ENCODE results near the gene NAXD. TPM values are rescaled to one million over a fixed set of nuclear protein-coding genes. Genes with fewer than 3 reads are reported as not detected.

The NAXD gene
- total and polyA plus RNA-seq, 10 of the 15 experiments (the other 5 are each of a cell fraction or from before 2014, with no cell fraction given) = 1.5 to 36.2 (median 23.8) TPM

GRCh38 chr13:110657196-110657595 is 41.9 kb downstream of the NAXD start (continued):
- TF ChIP-seq SMARCA5 (IDR thresholded peaks at IDR 0.05) (no peak), REST (IDR thresholded peaks at IDR 0.05; ENCODE audit: low read depth, low read length) (no peak), EED (IDR thresholded peaks at IDR 0.05; ENCODE audit: low read depth) (no peak), CBX3 (IDR thresholded peaks at IDR 0.05; ENCODE audit: borderline replicate concordance, low read depth) (no peak), CUX1 (IDR thresholded peaks at IDR 0.05; ENCODE audit: insufficient replicate concordance, low read depth, low read length) (no peak), ETV6 (conservative IDR thresholded peaks at IDR 0.05 in 1 of 2, IDR thresholded peaks at IDR 0.05 in 1 of 2; ENCODE audit: borderline replicate concordance in 1 of 2, low read depth in 1 of 2) (no peak), MXI1 (IDR thresholded peaks at IDR 0.05; ENCODE audit: low read depth, low read length) (no peak), HDGF (IDR thresholded peaks at IDR 0.05) (no peak), TCF12 (IDR thresholded peaks at IDR 0.05; ENCODE audit: low read depth, low read length) (no peak), FOXK2 (IDR thresholded peaks at IDR 0.05) (no peak), NFIC (IDR thresholded peaks at IDR 0.05; ENCODE audit: low read depth, low read length) (no peak)
